Measurements from ENCODE around the gene EVPL.
A peak's percentile ranks its signal among the peaks of the same experiment; 100 is the strongest.
"Not testable (repeated sequence)": the region's sequence is repeated elsewhere in the genome, so short reads cannot be mapped to it uniquely, and the experiment has no call there.

Gene EVPL

GRCh38 chr17:75979705-75980187 lies 47.4 kb downstream of the EVPL start:
- in situ Hi-C loops (cut with MboI; ENCODE audit: low sequenced_read_pairs, unreplicated experiment): no loop called here
- no peak for DNase-seq (ENCODE audit: low spot score)
- no peak for TF ChIP-seq CTCF (IDR thresholded peaks at IDR 0.05; ENCODE audit: borderline replicate concordance, control extremely low read depth, extremely low read depth, insufficient read depth, missing control alignments)

GRCh38 chr17:75978938-75979704 lies 48.0 kb downstream of the EVPL start, which contains the start of the genes ACOX1 and TEN1:
Gene ACOX1, minus strand, starts transcription at chr17:75979166. Its CDS starts 93 bp downstream, at chr17:75979073.
Gene TEN1, plus strand, starts transcription at chr17:75979240. Its CDS starts 6,953 bp downstream, at chr17:75986193.
- peak; percentile 30 for TF ChIP-seq CTCF (IDR thresholded peaks at IDR 0.05; ENCODE audit: borderline replicate concordance, control extremely low read depth, extremely low read depth, insufficient read depth, missing control alignments)
- peak; percentile 95 for DNase-seq (ENCODE audit: low spot score)
- in situ Hi-C loops (cut with MboI; ENCODE audit: low sequenced_read_pairs, unreplicated experiment): no loop called here

GRCh38 chr17:75976175-75976848 lies 50.8 kb downstream of the EVPL start:
- TF ChIP-seq CTCF (IDR thresholded peaks at IDR 0.05; ENCODE audit: borderline replicate concordance, control extremely low read depth, extremely low read depth, insufficient read depth, missing control alignments): no peak
- in situ Hi-C loops (cut with MboI; ENCODE audit: low sequenced_read_pairs, unreplicated experiment): no loop called here
- DNase-seq (ENCODE audit: low spot score): no peak

- no peak for DNase-seq (ENCODE audit: low spot score)
- in situ Hi-C loops (cut with MboI; ENCODE audit: low sequenced_read_pairs, unreplicated experiment): no loop called here
- no peak for TF ChIP-seq CTCF (IDR thresholded peaks at IDR 0.05; ENCODE audit: borderline replicate concordance, control extremely low read depth, extremely low read depth, insufficient read depth, missing control alignments)
Measured at GRCh38 chr17:75975757-75976174, 51.3 kb downstream of the EVPL start.

GRCh38 chr17:75975187-75975586 lies 51.9 kb downstream of the EVPL start:
- in situ Hi-C loops (cut with MboI; ENCODE audit: low sequenced_read_pairs, unreplicated experiment); DNase-seq (ENCODE audit: low spot score): not testable (repeated sequence)

GRCh38 chr17:75970626-75971025 lies 56.5 kb downstream of the EVPL start:
- no peak for TF ChIP-seq CTCF (IDR thresholded peaks at IDR 0.05; ENCODE audit: borderline replicate concordance, control extremely low read depth, extremely low read depth, insufficient read depth, missing control alignments)
- DNase-seq (ENCODE audit: low spot score): no peak
- in situ Hi-C loops (cut with MboI; ENCODE audit: low sequenced_read_pairs, unreplicated experiment): no loop called here

Measured in GM13976 (cell line).